Astrocyte of the spinal cord (primary cell): ENCODE results near the gene STT3A.

Experiments used
- DNase-seq: peaks from one replicate; pipeline ENCODE4 v3.0.0; 2011; ENCODE audit warnings: low read depth, low spot score
- H3K4me3 ChIP-seq: 2 replicates; pipeline ENCODE4 v1.5.1; 2011; ENCODE audit warnings: low read depth, mild to moderate bottlenecking, low read length, moderate library complexity
- in situ Hi-C: cut with HindIII; loops from 2 replicates; pipeline ENCODE4 v1.10.0; 2017; ENCODE audit warnings: low sequenced_read_pairs
- TF ChIP-seq, protein P1 (sequence below): IDR thresholded peaks from 2 replicates; pipeline ENCODE4 v1.5.1; 2012; ENCODE audit warnings: low read depth, mild to moderate bottlenecking, low read length, inconsistent platforms

Gene STT3A

DNA sequence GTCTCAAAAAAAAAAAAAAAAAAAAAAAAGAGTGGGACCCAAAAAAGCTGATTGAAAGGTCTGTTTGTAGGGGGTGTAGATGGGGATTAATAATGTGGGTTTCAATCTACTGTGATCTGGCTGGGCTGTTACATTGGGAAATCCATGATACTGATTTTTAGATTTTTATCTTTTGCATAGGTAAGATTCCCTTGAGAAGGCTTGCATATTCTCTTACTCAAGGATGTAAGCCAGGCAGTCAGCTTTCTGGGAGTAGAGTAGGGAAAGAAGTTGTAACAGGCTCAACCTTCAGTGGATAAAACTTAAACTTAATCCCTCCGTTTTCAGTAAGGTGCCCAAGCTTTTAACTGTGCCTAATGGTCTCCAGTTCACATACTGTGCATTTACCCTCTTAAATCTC lies 30.4 kb downstream of the STT3A start:
- H3K4me3 ChIP-seq = no peak overlapping the region
- DNase-seq = no peak
- in situ Hi-C loops = no loop called here
- TF ChIP-seq, protein P1, sequence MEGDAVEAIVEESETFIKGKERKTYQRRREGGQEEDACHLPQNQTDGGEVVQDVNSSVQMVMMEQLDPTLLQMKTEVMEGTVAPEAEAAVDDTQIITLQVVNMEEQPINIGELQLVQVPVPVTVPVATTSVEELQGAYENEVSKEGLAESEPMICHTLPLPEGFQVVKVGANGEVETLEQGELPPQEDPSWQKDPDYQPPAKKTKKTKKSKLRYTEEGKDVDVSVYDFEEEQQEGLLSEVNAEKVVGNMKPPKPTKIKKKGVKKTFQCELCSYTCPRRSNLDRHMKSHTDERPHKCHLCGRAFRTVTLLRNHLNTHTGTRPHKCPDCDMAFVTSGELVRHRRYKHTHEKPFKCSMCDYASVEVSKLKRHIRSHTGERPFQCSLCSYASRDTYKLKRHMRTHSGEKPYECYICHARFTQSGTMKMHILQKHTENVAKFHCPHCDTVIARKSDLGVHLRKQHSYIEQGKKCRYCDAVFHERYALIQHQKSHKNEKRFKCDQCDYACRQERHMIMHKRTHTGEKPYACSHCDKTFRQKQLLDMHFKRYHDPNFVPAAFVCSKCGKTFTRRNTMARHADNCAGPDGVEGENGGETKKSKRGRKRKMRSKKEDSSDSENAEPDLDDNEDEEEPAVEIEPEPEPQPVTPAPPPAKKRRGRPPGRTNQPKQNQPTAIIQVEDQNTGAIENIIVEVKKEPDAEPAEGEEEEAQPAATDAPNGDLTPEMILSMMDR = no peak

DNA sequence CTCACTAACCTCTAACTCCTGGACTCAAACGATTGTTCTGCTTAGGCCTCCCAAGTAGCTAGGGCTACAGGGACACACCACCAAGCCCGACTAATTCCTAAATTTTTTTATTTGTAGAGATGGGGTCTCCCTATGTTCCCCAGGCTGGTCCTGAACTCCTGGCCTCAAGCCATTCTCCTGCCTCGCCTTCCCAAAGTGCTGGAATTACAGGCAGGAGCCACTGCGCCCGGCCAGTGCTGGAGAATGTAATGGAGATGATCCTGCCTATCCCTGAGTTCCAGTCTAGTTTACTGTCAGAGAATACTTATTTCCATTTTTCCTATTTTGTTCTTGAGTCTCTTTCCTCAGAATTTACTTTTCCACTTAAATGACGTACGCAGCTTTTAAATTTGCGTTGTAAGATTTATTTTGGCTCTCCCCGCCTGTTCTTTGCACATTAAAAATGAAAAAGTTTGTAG lies 32.1 kb downstream of the STT3A start, which contains the start of gene CHEK1:
Gene CHEK1 (plus strand): TSS at position 408 of the 458 bp plus-strand sequence. CDS start 1,606 bp downstream, outside the sequence.
- peak within 1 kb of the TSS; percentile 82 for H3K4me3 ChIP-seq
- in situ Hi-C loops = no loop called here
- TF ChIP-seq, protein P1 = no peak
- DNase-seq = no peak

DNA sequence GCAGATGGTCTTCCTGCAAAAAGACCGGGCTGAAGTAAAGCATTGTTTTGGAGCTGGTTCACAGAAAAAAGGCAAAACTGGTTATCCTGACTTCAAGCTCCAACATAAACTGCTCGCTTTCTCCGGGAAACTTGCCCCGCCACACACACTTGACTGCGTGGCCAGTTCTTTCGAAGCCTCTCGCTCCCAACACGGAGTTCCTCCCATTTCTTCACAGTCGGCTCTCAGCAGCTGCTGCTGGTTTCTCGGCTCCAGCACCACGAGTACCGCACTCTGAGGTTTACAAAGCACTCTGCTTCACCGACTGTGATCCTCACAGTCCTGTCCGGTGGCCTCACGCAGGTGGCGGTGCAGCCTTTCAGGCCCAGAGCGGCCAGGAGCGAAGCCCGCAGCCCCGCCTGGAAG lies 32.6 kb downstream of the STT3A start:
- DNase-seq = no peak
- TF ChIP-seq, protein P1 = no peak
- H3K4me3 ChIP-seq = peak overlapping the region; percentile 82
- in situ Hi-C loops = no loop called here

DNA sequence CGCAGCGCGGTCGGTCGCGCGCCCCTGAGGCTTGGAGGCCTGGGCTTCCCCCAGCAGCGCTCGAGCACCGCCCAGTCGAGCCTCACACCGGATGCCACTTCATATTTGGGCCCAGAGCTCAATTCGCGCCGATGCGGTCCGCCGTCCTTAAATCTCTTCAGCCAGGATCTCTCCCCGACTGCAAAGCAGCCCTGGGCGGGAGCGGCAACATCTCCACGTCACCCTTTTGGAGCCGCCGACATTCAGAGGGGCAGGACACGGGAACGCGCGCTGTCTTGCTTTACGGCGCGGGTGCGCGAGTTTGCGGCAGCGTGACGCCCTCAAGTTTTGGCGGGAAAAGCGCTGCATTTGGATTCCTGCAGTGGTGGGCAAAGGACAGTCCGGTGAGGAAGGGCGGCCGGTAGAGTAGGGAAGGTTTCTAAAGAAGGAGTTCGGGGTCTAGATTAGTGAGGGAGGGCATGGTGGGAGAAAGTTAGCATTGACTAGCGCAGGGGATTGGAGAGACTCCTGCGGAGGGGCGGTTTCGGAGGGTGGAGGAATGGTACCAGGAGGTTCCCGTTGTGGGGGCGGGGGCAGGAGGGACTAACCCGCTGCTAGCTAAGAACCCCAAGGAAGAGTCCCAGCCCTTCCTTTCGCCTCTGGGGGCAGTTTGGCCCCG lies 33.1 kb downstream of the STT3A start:
- peak; percentile 92 for DNase-seq
- H3K4me3 ChIP-seq = peak overlapping the region; percentile 82
- TF ChIP-seq, protein P1 = no peak
- in situ Hi-C loops = no loop called here

DNA sequence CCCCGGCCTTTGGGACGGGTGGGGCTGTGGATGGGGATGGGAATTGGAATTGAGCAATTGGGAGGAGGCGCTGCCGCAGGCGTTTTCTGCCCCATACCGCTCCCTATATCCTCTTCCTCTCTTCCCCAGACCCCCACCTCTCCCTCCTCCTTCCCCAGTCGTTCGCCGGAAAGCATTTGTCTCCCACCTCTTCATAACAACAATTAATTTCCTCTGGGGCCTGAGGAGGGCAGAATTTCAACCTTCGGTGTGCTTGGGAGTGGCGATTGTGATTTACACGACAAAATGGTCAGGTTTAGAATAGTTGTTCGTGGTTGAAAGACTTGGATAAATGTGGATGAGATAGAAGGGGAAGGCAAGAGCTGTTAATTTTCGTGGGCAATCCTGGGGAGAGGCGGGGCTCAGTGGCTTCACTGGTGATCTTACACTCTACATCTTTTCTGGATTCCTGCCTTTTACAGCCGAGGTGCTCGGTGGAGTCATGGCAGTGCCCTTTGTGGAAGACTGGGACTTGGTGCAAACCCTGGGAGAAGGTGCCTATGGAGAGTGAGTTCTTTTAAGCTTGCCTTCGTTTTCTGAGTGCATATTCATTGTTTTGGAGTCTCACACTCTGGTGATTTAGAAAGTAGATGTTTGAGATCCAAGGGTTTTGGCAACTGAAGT lies 33.8 kb downstream of the STT3A start:
- H3K4me3 ChIP-seq = peak overlapping the region; percentile 82
- TF ChIP-seq, protein P1 = peak; percentile 46
- peak; percentile 85 for DNase-seq
- in situ Hi-C loops = no loop called here

DNA sequence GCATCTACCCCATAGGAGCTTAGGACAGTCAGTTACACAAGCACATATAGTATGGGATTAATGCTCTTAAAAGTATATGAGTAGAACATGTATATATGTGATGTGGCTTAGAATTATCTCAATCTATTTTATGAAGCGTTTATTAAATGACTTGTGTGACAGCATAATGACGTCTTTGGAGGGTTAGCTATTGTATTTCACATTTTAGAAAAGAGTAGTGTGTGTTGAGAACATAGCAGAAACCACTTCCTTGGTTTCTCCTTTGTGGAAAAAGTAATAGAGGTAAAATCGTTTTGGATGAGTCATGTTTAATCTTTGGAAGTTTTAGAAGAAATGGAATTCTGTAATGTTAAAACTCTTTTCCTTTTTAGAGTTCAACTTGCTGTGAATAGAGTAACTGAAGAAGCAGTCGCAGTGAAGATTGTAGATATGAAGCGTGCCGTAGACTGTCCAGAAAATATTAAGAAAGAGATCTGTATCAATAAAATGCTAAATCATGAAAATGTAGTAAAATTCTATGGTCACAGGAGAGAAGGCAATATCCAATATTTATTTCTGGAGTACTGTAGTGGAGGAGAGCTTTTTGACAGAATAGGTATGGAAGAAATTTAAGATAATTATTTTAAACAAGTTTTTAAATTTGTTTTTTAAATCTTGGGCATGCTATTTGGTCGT lies 34.7 kb downstream of the STT3A start:
- in situ Hi-C loops = no loop called here
- peak; percentile 58 for DNase-seq
- TF ChIP-seq, protein P1 = no peak
- H3K4me3 ChIP-seq = peak overlapping the region; percentile 82
